Measurements from ENCODE around the gene CLOCK.

The CLOCK gene

GRCh38 chr4:55431710-55432336, 114.9 kb downstream of the CLOCK start:
- Histone ChIP-seq H2AFZ (ENCODE audit: low read depth, low read length, severe bottlenecking) (no peak overlapping the region), H3K27ac (ENCODE audit: low read depth, low read length) (no peak overlapping the region), H3K4me3 (ENCODE audit: insufficient read depth, low read length, poor library complexity, severe bottlenecking) (no peak overlapping the region), H4K20me1 (ENCODE audit: low read depth, low read length) (no peaks in the 10 kb centered on the region), H3F3A (ENCODE audit: insufficient read depth) (peaks cover 4% of the 10 kb centered on the region; the same call in 1 of the 2 replicates), H3K79me2 (ENCODE audit: insufficient read depth, low read length) (no peaks in the 10 kb centered on the region), H3K9ac (ENCODE audit: low read length) (no peak overlapping the region), H3K36me3 (ENCODE audit: low read length) (peaks cover 3% of the 10 kb centered on the region; the same call in 1 of the 2 replicates), H3K9me3 (ENCODE audit: insufficient read depth, low read length) (no peaks in the 10 kb centered on the region), H3K9me2 (replicated peaks; ENCODE audit: insufficient read depth, low read length) (no peaks in the 10 kb centered on the region), H3K4me2 (ENCODE audit: low read depth, low read length, poor library complexity, severe bottlenecking) (no peak overlapping the region), H3K27me3 (ENCODE audit: low read length) (no peaks in the 10 kb centered on the region)
- no peak for TF ChIP-seq CTCF (IDR thresholded peaks at IDR 0.05; ENCODE audit: insufficient read depth, low read length, poor library complexity, severe bottlenecking)
- TF ChIP-seq EZH2phosphoT487 (conservative IDR thresholded peaks at IDR 0.05; ENCODE audit: low read length) = no peak

DNA sequence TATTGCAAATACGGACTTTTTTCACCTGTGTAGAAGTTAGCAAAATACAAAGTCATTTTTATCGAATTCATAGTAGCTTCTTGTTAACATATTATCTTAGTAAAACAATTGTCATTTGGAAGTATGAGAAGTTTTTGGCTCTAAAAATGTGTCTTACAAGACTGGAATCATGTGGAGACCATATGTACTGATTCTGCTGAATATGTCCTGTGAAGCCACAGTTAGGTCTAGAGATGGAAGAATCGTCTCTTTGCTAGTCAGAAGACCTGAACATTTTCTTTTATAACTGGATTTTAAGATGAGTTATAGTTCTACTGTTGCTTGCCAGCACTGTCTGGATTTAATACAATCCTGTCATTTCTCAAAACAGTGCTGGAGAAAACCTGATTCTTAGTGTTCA, 121.9 kb downstream of the CLOCK start:
- Histone ChIP-seq H3F3A (ENCODE audit: insufficient read depth) (no peaks in the 10 kb centered on the region), H3K4me3 (ENCODE audit: insufficient read depth, low read length, poor library complexity, severe bottlenecking) (no peak overlapping the region), H4K20me1 (ENCODE audit: low read depth, low read length) (no peaks in the 10 kb centered on the region), H3K9ac (ENCODE audit: low read length) (no peak overlapping the region), H3K27ac (ENCODE audit: low read depth, low read length) (no peak overlapping the region), H3K36me3 (ENCODE audit: low read length) (peaks cover 2% of the 10 kb centered on the region; the same call in 1 of the 2 replicates), H3K79me2 (ENCODE audit: insufficient read depth, low read length) (no peaks in the 10 kb centered on the region), H3K4me2 (ENCODE audit: low read depth, low read length, poor library complexity, severe bottlenecking) (no peak overlapping the region), H3K9me2 (replicated peaks; ENCODE audit: insufficient read depth, low read length) (no peaks in the 10 kb centered on the region), H3K27me3 (ENCODE audit: low read length) (no peaks in the 10 kb centered on the region), H2AFZ (ENCODE audit: low read depth, low read length, severe bottlenecking) (no peak overlapping the region), H3K9me3 (ENCODE audit: insufficient read depth, low read length) (no peaks in the 10 kb centered on the region)
- no peak for TF ChIP-seq EZH2phosphoT487 (conservative IDR thresholded peaks at IDR 0.05; ENCODE audit: low read length)

GRCh38 chr4:55416176-55416575, 130.5 kb downstream of the CLOCK start:
- no peak overlapping the region for H2AFZ ChIP-seq (ENCODE audit: low read depth, low read length, severe bottlenecking)
- H3F3A ChIP-seq (ENCODE audit: insufficient read depth) = no peaks in the 10 kb centered on the region
- H3K79me2 ChIP-seq (ENCODE audit: insufficient read depth, low read length) = peaks cover 7% of the 10 kb centered on the region; the same call in 1 of the 2 replicates
- H3K4me3 ChIP-seq (ENCODE audit: insufficient read depth, low read length, poor library complexity, severe bottlenecking) = no peak overlapping the region
- H3K9ac ChIP-seq (ENCODE audit: low read length) = no peak overlapping the region
- H3K9me3 ChIP-seq (ENCODE audit: insufficient read depth, low read length) = no peaks in the 10 kb centered on the region
- TF ChIP-seq CTCF (IDR thresholded peaks at IDR 0.05; ENCODE audit: insufficient read depth, low read length, poor library complexity, severe bottlenecking) (no peak), EZH2phosphoT487 (conservative IDR thresholded peaks at IDR 0.05; ENCODE audit: low read length) (no peak)
- no peaks in the 10 kb centered on the region for H4K20me1 ChIP-seq (ENCODE audit: low read depth, low read length)
- H3K27ac ChIP-seq (ENCODE audit: low read depth, low read length) = no peak overlapping the region
- H3K36me3 ChIP-seq (ENCODE audit: low read length) = peaks cover 7% of the 10 kb centered on the region; the same call in 1 of the 2 replicates
- no peaks in the 10 kb centered on the region for H3K9me2 ChIP-seq (replicated peaks; ENCODE audit: insufficient read depth, low read length)
- no peaks in the 10 kb centered on the region for H3K27me3 ChIP-seq (ENCODE audit: low read length)
- no peak overlapping the region for H3K4me2 ChIP-seq (ENCODE audit: low read depth, low read length, poor library complexity, severe bottlenecking)

DNA sequence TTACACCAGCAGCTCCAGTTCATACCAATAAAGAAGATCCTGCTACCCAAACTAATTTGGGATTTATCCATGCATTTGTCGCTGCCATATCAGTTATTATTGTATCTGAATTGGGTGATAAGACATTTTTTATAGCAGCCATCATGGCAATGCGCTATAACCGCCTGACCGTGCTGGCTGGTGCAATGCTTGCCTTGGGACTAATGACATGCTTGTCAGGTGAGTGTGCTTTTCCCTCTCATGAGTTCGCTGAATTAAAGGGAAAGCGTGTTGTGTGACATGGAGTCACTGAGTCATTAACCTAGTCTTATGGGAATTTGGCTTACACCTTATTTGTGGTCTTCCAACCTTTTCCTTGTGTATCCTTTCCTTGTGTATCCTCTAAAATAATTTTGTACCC, 135.1 kb downstream of the CLOCK start:
- Histone ChIP-seq H4K20me1 (ENCODE audit: low read depth, low read length) (no peaks in the 10 kb centered on the region), H2AFZ (ENCODE audit: low read depth, low read length, severe bottlenecking) (no peak overlapping the region), H3K9ac (ENCODE audit: low read length) (no peak overlapping the region), H3K79me2 (ENCODE audit: insufficient read depth, low read length) (peaks cover 51% of the 10 kb centered on the region), H3K4me3 (ENCODE audit: insufficient read depth, low read length, poor library complexity, severe bottlenecking) (no peak overlapping the region), H3K9me3 (ENCODE audit: insufficient read depth, low read length) (no peaks in the 10 kb centered on the region), H3K27me3 (ENCODE audit: low read length) (no peaks in the 10 kb centered on the region), H3K4me2 (ENCODE audit: low read depth, low read length, poor library complexity, severe bottlenecking) (no peak overlapping the region), H3K9me2 (replicated peaks; ENCODE audit: insufficient read depth, low read length) (no peaks in the 10 kb centered on the region), H3F3A (ENCODE audit: insufficient read depth) (no peaks in the 10 kb centered on the region), H3K36me3 (ENCODE audit: low read length) (peaks cover 3% of the 10 kb centered on the region; the same call in 1 of the 2 replicates), H3K27ac (ENCODE audit: low read depth, low read length) (no peak overlapping the region)
- TF ChIP-seq CTCF (IDR thresholded peaks at IDR 0.05; ENCODE audit: insufficient read depth, low read length, poor library complexity, severe bottlenecking) (no peak), EZH2phosphoT487 (conservative IDR thresholded peaks at IDR 0.05; ENCODE audit: low read length) (no peak)
